Stimulated activated CD4-positive, alpha-beta T cell treated with anti-CD3 and anti-CD28 coated beads, Interleukin-4, amount 100 ng/mL, for 4 hours (primary cell): ENCODE measurements around the gene SCG5.

ENCODE experiments used
- DNase-seq, 2 experiments: peaks; one replicate each; pipeline ENCODE4 v3.0.0-alpha.2; 2020

The SCG5 gene

GRCh38 chr15:32692286-32692685 is 50.8 kb downstream of the SCG5 start:
- DNase-seq, result no peak

GRCh38 chr15:32694222-32694983 is 52.9 kb downstream of the SCG5 start:
- no peak for DNase-seq

- DNase-seq, result no peak
Observed at GRCh38 chr15:32698773-32699390, 57.4 kb downstream of the SCG5 start.

DNA sequence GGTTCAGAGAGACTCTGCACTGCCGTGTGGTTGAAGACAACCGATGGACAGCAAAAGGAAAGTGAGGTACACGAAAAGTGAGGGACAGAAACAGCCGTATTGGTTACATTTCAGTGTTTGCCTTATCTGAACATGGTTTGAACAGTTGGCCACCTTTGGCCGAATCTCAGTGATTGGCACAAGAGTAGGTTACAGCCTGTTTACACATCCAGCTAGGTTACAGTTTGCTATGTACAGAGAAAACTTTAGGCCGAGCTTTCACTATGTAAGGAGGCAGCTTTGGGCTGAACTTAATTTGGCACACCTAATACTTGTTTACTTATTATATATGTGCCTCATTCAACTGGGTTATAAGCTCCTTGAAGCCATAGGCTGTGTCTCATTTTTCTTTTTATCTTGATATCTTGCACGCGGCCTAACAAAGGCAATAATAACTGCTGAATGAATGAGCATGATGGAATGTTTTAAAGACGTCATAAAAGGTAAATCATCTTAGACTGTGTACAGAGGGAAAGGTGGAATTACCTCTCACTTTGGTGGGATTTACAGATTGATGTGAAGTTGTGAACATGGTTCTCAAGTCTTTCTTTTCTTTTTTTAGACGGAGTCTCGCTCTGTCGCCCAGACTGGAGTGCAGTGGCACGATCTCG is 59.1 kb downstream of the SCG5 start:
- no peak for DNase-seq

- DNase-seq, result no peak
Observed at GRCh38 chr15:32701863-32702262, 60.4 kb downstream of the SCG5 start.

DNA sequence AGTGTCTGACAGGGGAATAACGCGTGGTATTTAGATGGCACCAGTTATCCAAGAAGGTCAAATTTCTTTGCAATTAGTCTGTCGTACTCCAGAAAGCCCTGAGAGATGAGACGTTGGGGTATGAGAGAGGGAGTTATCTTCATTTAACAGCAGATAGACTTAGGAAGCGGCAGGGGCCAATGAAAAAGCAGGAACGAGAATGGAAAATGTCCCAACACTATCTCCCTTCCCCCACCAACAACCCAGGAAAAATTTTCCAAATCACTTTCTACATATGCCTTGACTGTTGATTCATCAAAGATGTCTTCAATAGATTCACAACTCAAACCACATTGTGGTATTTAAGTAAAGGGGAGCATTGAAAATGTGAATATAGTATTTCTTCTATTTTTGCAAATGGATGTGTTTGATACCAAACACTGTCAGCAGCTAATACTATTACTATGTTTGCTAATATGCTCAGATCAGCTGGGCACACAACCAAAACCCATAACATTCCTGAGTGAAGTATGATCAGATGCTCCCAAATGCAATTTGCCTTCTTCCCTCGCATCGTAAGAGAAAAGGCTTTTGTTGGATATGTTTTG is 63.0 kb downstream of the SCG5 start:
- no peak for DNase-seq

DNA sequence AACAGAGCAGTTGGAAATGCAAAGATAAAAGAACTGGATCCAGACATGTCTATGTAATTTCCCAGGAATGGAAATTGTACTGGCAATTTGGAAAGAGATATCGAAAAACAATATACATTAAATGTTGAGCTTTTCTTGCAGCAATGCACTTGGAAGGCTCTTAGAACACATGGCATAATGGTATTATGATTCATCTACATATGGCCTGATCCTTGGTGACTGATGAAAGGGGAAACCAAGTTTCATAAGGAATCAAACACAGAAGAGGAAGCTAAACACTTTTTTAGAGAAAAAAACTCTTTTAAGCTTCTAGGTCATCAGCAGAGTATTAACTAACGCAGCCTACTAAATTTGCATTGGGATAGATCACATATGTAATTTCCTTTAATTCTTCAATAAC is 63.9 kb downstream of the SCG5 start:
- no peak for DNase-seq

DNA sequence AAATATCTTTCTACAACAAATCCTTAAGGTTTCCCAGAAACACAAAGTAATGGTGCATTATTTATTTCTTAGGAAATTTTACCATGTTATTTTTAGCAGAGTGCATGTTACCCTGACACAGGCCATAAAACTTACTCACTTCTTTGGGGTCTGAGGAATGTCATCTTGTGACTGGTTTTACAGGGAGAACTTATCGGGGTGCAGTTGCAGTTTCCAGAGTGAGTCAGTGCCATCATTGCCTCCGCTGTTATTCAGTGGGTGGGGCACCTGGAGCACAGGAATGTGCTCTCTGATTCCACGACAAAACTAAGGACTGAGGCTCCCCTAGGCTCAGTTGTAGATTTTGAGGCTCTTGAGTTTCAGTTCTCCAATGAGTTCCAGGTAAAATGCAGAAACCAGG is 65.2 kb downstream of the SCG5 start:
- no peak for DNase-seq

DNA sequence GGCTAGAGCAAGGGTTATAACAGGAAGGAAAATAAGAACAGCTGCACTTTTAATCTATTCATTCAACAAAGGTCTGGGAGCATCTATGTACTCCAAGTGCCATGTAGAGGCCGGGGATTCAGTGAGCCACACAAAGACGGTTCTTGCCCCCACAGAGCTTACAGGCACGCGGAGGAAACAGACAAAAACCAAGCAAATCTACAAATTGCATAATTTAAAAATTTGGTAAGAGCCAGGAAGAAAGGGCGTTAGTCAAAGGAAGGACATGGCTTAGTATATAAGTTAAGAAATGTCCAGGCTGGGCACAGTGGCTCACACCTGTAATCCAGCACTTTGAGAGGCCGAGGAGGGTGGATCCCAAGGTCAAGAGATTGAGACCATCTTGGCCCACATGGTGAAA is 65.9 kb downstream of the SCG5 start:
- no peak for DNase-seq

DNA sequence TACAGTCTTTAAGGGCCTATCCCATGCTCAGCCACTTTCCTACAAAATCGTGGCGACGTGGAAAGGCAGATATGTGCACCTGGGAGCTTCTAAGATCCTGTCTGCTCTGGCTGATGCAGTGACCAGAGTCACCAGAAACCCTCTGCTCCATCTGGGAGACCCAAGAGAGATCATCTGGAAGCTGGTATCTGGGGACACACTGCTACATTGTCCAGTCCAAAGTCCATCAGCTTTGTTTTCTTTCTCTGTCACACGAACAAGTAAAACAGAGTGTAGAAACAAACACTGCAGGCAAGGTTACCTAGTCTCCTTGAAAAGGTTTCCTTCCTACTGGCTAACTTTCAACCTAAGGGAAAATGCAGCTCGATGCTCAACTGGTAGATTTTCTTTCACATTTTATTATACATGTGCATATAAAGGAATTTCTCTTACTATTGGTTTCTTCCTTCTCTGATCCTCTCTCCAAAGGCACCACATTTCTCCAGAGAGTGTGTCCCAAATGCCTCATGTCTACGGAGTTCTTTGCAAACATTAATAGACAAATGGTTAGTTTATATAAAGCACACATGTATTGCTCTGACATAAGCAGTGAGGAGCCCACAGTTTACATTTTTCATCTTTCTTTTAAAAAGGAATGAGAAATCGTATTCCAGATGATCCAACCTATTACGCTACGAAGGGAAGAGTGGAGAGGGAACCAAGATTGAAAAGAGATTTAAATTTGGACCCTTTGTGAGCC is 68.0 kb downstream of the SCG5 start:
- DNase-seq, result no peak

GRCh38 chr15:32715276-32715675 is 73.8 kb downstream of the SCG5 start:
- no peak for DNase-seq

DNA sequence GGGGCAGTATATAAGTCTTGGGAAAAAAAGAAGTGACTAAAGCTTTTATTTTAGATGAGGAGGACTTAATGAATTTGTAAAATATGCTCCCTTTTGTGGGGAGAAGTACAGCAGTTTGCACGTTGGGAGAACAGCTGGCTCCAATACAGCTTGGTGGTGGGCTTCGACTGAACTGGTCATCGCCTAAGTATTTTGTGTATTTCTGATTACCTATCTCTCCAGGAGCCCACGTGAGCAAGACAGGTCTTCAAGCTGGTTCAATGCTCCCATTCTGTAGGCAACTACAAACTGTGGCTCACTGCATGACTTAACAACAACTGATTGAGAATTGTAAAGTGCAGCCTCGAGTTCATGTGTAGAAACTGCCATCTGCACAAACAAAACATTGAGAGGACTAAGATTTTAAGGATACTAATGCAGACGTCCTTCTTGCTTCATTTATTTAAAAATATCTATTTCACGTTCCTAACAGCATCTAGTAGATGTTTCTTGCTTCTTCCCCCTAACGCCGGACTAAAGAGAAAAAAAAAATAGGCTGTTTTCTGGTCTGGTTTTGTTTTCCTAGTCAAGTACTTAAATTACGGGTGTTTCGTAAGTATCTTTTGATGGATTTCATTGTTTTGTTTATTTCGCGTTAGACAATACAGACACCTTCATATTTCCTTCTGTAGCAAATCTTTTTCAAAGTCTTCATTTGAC is 74.9 kb downstream of the SCG5 start:
- no peak for DNase-seq

- DNase-seq, result no peak
Observed at GRCh38 chr15:32716915-32717425, 75.5 kb downstream of the SCG5 start.

DNA sequence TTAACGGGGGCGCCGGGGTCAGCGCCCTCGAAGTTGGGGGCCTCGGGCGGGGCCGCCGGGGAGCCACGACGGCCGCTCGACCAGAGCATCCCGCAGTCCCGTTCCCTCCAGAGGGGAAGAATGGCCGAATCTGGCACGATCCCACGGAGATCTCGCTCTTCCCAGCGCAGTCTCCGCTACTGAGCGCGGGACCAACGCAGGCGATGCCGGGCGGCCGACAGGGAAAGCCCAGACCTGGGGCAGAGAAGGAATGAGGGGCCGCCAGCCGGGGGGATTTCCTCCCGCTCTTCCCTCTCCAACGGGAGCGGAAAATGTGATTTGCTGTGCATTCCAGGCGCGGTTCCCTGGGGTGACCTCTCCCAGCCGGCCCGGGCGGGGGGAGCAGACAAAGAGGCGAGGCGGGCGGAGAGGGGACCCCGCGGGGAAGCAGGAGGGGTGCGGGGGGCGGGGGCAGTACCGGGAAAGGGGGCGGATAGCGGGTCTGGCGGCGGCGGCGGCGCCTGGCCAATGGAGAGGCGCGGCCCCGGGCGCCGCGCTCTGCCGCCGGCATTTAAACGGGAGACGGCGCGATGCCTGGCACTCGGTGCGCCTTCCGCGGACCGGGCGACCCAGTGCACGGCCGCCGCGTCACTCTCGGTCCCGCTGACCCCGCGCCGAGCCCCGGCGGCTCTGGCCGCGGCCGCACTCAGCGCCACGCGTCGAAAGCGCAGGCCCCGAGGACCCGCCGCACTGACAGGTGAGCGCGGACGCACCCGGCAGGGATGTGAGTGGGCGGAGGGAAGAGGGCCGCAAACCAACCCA is 76.1 kb downstream of the SCG5 start, which contains the start of gene GREM1:
TSS of gene GREM1 (plus strand) at position 579 of the 801 bp plus-strand sequence. CDS start 12,687 bp downstream, outside the sequence.
- no peak for DNase-seq

GRCh38 chr15:32718227-32718820 is 76.8 kb downstream of the SCG5 start:
- DNase-seq, result no peak

DNA sequence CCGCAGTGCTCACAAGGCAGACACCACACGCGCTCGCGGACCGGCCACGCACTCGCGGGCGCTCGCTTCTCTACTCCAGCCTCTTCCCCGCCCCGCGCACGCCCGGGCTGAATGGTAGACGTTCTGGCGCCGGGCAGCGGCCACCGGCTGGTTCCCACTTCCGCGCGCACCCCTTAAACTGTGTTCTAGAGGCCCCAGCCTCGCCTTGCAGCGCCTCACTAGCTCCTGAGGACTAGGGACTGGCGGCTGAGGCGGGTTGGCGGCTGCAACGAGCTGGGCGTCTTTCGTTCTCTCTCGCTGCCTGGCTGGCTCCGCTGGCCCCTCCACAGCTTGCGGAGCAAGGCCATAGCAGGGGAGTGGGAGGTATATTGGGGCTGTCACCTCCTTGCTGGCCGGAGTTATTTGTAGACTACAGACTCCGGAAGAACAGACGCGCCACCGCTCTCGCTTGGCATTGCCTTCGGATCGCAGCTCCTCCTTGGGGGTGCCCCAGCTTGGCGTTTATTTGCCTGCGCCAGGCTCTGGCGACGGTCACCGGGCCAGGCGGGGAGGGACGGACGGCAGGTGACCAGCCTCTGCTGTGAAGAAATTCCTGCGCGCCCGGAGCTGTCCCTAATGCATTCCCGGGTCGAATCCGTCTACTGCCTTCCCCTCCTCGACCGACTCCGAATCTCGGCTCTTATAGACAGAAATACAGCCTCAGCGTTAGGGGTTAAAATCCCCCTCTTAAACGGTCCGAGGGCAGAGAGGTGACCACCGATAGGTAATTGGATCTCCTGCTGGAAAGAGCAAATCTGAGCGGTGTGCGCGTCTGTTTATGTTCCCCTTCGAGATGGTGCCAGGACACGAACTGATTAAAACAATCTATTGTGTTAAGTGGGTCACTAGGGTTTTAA is 77.6 kb downstream of the SCG5 start:
- DNase-seq, result no peak

- DNase-seq, result no peak
Observed at GRCh38 chr15:32721596-32721995, 80.1 kb downstream of the SCG5 start.

DNA sequence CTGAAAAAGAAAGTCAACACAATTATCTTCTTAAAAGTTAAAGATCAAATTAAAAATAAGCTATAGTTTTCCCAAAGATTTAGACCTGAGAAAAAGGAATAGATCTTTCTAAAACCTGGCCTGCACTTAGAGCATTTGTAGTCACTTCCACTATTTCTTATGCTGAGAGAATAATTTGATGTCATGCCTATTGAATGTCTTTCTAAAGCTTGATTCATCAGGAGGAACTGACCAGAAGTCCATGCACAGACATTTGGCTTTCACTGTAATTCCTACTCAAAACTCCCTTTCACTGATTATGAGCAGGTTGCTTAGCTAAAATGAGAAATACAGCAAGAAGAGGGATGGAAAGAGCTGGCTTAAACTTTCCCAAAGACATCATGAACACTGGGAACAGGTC is 80.6 kb downstream of the SCG5 start:
- no peak for DNase-seq

GRCh38 chr15:32723171-32723948 is 81.8 kb downstream of the SCG5 start:
- no peak for DNase-seq
